Liver (tissue), 9 donors: ENCODE measurements around the gene STAG3. TPM values are rescaled to one million over a fixed set of nuclear protein-coding genes. Genes with fewer than 3 reads are reported as not detected.
A peak's percentile ranks its signal among the peaks of the same experiment; 100 is the strongest.

Source experiments
- DNase-seq: peaks from one replicate; pipeline ENCODE4 v3.0.0-alpha.2; 2017; ENCODE audit warnings: low spot score
- H3K27ac ChIP-seq, 2 donors: one replicate each; pipeline ENCODE4 v1.7.0; 2013; ENCODE audit warnings: inconsistent platforms in 2 of 2, low read length in 2 of 2, control low read depth in 1 of 2, low read depth in 1 of 2, mild to moderate bottlenecking in 1 of 2
- H3K27me3 ChIP-seq, 4 donors: one replicate each; pipeline versions ENCODE4 v1.6.1 to v1.7.0; 2013; ENCODE audit warnings: low read length in 3 of 4, inconsistent platforms in 1 of 4, mild to moderate bottlenecking in 1 of 4, moderate library complexity in 1 of 4; ENCODE audit not compliant: control insufficient read depth in 4 of 4, insufficient read depth in 4 of 4
- H3K36me3 ChIP-seq, 4 donors: one replicate each; pipeline versions ENCODE4 v1.6.1 to v1.7.0; 2013; ENCODE audit warnings: low read length in 3 of 4, mild to moderate bottlenecking in 3 of 4, low read depth in 1 of 4, moderate library complexity in 1 of 4; ENCODE audit not compliant: control insufficient read depth in 4 of 4, insufficient read depth in 3 of 4
- H3K4me1 ChIP-seq, 4 donors: one replicate each; pipeline versions ENCODE4 v1.6.1 to v1.7.0; 2013; ENCODE audit warnings: low read length in 3 of 4, mild to moderate bottlenecking in 3 of 4, moderate library complexity in 1 of 4; ENCODE audit not compliant: control insufficient read depth in 4 of 4, insufficient read depth in 4 of 4
- H3K4me3 ChIP-seq, 3 donors: one replicate each; pipeline versions ENCODE4 v1.6.1 to v1.7.0; 2013; ENCODE audit warnings: low read length in 3 of 3, control low read depth in 1 of 3, low read depth in 1 of 3, mild to moderate bottlenecking in 1 of 3
- H3K9ac ChIP-seq, 2 donors: one replicate each; pipeline ENCODE4 v1.7.0; 2013; ENCODE audit warnings: low read length in 2 of 2, mild to moderate bottlenecking in 2 of 2, moderate library complexity in 2 of 2, control low read depth in 1 of 2, low read depth in 1 of 2
- H3K9me3 ChIP-seq, 4 donors: one replicate each; pipeline versions ENCODE4 v1.6.1 to v1.7.0; 2013; ENCODE audit warnings: low read length in 3 of 4; ENCODE audit not compliant: control insufficient read depth in 4 of 4
- CTCF ChIP-seq: fragments of 150-350 bp; IDR thresholded peaks from 2 replicates; pipeline ENCODE4 v1.5.1; 2017; ENCODE audit warnings: improper control_type of control experiment, low read depth, low read length; ENCODE audit not compliant: missing input control
- EGR1 ChIP-seq, 2 donors: IDR thresholded peaks; 2 replicates each; pipeline ENCODE4 v1.6.1; 2016 to 2018; ENCODE audit warnings: antibody characterized with exemption in 2 of 2, low read depth in 2 of 2
- FOXA1 ChIP-seq: IDR thresholded peaks from 2 replicates; pipeline ENCODE4 v1.6.1; 2016; ENCODE audit warnings: antibody characterized with exemption
- FOXA2 ChIP-seq: IDR thresholded peaks from 2 replicates; pipeline ENCODE4 v1.6.1; 2016; ENCODE audit warnings: antibody characterized with exemption
- GABPA ChIP-seq, 2 donors: IDR thresholded peaks in 1 of 2; conservative IDR thresholded peaks in 1 of 2; 2 replicates each; pipeline ENCODE4 v1.6.1; 2016; ENCODE audit warnings: antibody characterized with exemption in 2 of 2, mild to moderate bottlenecking in 1 of 2, moderate library complexity in 1 of 2
- HNF4A ChIP-seq, 2 donors: conservative IDR thresholded peaks; 2 replicates each; pipeline ENCODE4 v1.6.1; 2016; ENCODE audit warnings: antibody characterized with exemption in 2 of 2, mild to moderate bottlenecking in 2 of 2
- HNF4G ChIP-seq: IDR thresholded peaks from 2 replicates; pipeline ENCODE4 v1.6.1; 2016; ENCODE audit warnings: antibody characterized with exemption
- JUND ChIP-seq, 2 donors: IDR thresholded peaks; 2 replicates each; pipeline ENCODE4 v1.6.1; 2016; ENCODE audit warnings: antibody characterized with exemption in 2 of 2
- MAX ChIP-seq: IDR thresholded peaks from 2 replicates; pipeline ENCODE4 v1.6.1; 2016; ENCODE audit warnings: antibody characterized with exemption
- NR2F2 ChIP-seq: IDR thresholded peaks from 2 replicates; pipeline ENCODE4 v1.6.1; 2016; ENCODE audit warnings: antibody characterized with exemption
- RAD21 ChIP-seq, 2 donors: IDR thresholded peaks; 2 replicates each; pipeline ENCODE4 v1.6.1; 2016; ENCODE audit warnings: antibody characterized with exemption in 2 of 2, mild to moderate bottlenecking in 2 of 2
- RXRA ChIP-seq, 2 donors: IDR thresholded peaks; 2 replicates each; pipeline ENCODE4 v1.6.1; 2017 to 2018; ENCODE audit warnings: antibody characterized with exemption in 2 of 2, mild to moderate bottlenecking in 1 of 2
- SP1 ChIP-seq: IDR thresholded peaks from 2 replicates; pipeline ENCODE4 v1.6.1; 2018; ENCODE audit warnings: antibody characterized with exemption, mild to moderate bottlenecking
- TAF1 ChIP-seq: conservative IDR thresholded peaks from 2 replicates; pipeline ENCODE4 v1.6.1; 2016; ENCODE audit warnings: antibody characterized with exemption, mild to moderate bottlenecking
- YY1 ChIP-seq: IDR thresholded peaks from 2 replicates; pipeline ENCODE4 v1.6.1; 2016; ENCODE audit warnings: antibody characterized with exemption, mild to moderate bottlenecking
- WGBS: extraction: QIAGEN DNeasy Blood & Tissue Kit; methylation state at CpG from one replicate; pipeline ENCODE4 v1.1.7; 2013; 5-methylcytosine and 5-hydroxymethylcytosine counted together
- polyA plus RNA-seq, 2 donors: library from polyadenylated mRNA; stranded (reverse) in 1 of 2; unstranded in 1 of 2; fragments of 200-250 nt in 1 of 2; fragments of >200 nt in 1 of 2; fragmentation: Nextera tagmentation in 1 of 2; extraction: Ambion mirVana in 1 of 2; gene quantifications; one replicate each; pipeline versions ENCODE4 v1.2.1 to v1.2.3, GENCODE V29; 2013 to 2015
- total RNA-seq, 2 donors: library from RNA; depleted of rRNA; stranded (reverse); fragments of >200 nt; gene quantifications; one replicate each; pipeline ENCODE4 v1.2.3, GENCODE V29; 2014
- TF ChIP-seq, protein P1 (sequence below): IDR thresholded peaks from 2 replicates; pipeline ENCODE4 v1.6.1; 2016; ENCODE audit warnings: antibody characterized with exemption
- TF ChIP-seq, protein P2 (sequence below): IDR thresholded peaks from 2 replicates; pipeline ENCODE4 v1.6.1; 2016; ENCODE audit warnings: antibody characterized with exemption, mild to moderate bottlenecking
- TF ChIP-seq, protein P3 (sequence below): IDR thresholded peaks from 2 replicates; pipeline ENCODE4 v1.6.1; 2016; ENCODE audit warnings: antibody characterized with exemption
- donor health status: healthy.
- donor health status: healthy.
- donor health status: healthy.
- donor health status: healthy.
- donor health status: healthy.

Gene STAG3
- total and polyA plus RNA-seq, 4 donors: 0.28 to 7.0 (median 3.2) TPM

- 27% methylated on average over 32 of the region's 32 CpGs for whole genome bisulfite sequencing
- Histone ChIP-seq H3K36me3 (peaks cover 2 to 30% (median 11%) of the 10 kb centered on the region in 4 donors), H3K4me3 (peak overlapping the region; percentile 77 to 95 (median 83)), H3K27me3 (no peaks in the 10 kb centered on the region), H3K9me3 (no peaks in the 10 kb centered on the region), H3K4me1 (peaks cover 3 to 17% (median 10%) of the 10 kb centered on the region in 4 donors), H3K27ac (peak overlapping the region; percentile 84 to 92), H3K9ac (peak overlapping the region in 1 of 2 donors; percentile 35)
- TF ChIP-seq, protein P1, sequence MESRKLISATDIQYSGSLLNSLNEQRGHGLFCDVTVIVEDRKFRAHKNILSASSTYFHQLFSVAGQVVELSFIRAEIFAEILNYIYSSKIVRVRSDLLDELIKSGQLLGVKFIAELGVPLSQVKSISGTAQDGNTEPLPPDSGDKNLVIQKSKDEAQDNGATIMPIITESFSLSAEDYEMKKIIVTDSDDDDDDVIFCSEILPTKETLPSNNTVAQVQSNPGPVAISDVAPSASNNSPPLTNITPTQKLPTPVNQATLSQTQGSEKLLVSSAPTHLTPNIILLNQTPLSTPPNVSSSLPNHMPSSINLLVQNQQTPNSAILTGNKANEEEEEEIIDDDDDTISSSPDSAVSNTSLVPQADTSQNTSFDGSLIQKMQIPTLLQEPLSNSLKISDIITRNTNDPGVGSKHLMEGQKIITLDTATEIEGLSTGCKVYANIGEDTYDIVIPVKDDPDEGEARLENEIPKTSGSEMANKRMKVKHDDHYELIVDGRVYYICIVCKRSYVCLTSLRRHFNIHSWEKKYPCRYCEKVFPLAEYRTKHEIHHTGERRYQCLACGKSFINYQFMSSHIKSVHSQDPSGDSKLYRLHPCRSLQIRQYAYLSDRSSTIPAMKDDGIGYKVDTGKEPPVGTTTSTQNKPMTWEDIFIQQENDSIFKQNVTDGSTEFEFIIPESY: no peak
- TF ChIP-seq CTCF (no peak), HNF4G (no peak), NR2F2 (peak; percentile 80), FOXA1 (no peak), TAF1 (no peak), JUND (IDR thresholded peaks at IDR 0.05) (peak; percentile 92 to 93), HNF4A (conservative IDR thresholded peaks at IDR 0.05) (peak; percentile 23 to 46), GABPA (IDR thresholded peaks at IDR 0.05 in 1 of 2, conservative IDR thresholded peaks at IDR 0.05 in 1 of 2) (no peak), MAX (no peak), YY1 (no peak), EGR1 (IDR thresholded peaks at IDR 0.05; ENCODE audit: low read depth in 2 of 2) (no peak), RXRA (IDR thresholded peaks at IDR 0.05) (peak; percentile 64 to 75), RAD21 (IDR thresholded peaks at IDR 0.05) (no peak), SP1 (no peak), FOXA2 (peak; percentile 17)
- TF ChIP-seq, protein P2, sequence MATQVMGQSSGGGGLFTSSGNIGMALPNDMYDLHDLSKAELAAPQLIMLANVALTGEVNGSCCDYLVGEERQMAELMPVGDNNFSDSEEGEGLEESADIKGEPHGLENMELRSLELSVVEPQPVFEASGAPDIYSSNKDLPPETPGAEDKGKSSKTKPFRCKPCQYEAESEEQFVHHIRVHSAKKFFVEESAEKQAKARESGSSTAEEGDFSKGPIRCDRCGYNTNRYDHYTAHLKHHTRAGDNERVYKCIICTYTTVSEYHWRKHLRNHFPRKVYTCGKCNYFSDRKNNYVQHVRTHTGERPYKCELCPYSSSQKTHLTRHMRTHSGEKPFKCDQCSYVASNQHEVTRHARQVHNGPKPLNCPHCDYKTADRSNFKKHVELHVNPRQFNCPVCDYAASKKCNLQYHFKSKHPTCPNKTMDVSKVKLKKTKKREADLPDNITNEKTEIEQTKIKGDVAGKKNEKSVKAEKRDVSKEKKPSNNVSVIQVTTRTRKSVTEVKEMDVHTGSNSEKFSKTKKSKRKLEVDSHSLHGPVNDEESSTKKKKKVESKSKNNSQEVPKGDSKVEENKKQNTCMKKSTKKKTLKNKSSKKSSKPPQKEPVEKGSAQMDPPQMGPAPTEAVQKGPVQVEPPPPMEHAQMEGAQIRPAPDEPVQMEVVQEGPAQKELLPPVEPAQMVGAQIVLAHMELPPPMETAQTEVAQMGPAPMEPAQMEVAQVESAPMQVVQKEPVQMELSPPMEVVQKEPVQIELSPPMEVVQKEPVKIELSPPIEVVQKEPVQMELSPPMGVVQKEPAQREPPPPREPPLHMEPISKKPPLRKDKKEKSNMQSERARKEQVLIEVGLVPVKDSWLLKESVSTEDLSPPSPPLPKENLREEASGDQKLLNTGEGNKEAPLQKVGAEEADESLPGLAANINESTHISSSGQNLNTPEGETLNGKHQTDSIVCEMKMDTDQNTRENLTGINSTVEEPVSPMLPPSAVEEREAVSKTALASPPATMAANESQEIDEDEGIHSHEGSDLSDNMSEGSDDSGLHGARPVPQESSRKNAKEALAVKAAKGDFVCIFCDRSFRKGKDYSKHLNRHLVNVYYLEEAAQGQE: no peak
- TF ChIP-seq, protein P3, sequence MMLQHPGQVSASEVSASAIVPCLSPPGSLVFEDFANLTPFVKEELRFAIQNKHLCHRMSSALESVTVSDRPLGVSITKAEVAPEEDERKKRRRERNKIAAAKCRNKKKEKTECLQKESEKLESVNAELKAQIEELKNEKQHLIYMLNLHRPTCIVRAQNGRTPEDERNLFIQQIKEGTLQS: peak; percentile 70
- peak; percentile 55 for DNase-seq
Observed at GRCh38 chr7:100157334-100158228, 20.1 kb upstream of the STAG3 start.
